A673 (cell line): Measurements from ENCODE around the gene RHOF. TPM values are rescaled to one million over a fixed set of nuclear protein-coding genes. Genes with fewer than 3 reads are reported as not detected.

Source experiments
- BruUV-seq: library from RNA; stranded (reverse); fragments of 400-500 nt; replicated peaks from 2 replicates; lab custom pipeline; 2021; lab: Mats Ljungman, UMichigan
- CTCF ChIA-PET: fragments of 300-600 bp; sonication (Branson Sonifier 250); formaldehyde crosslinking; loops from one replicate; lab custom pipeline; 2022; ENCODE audit warnings: antibody characterized with exemption; lab: Charles Lee
- POLR2A ChIA-PET: fragments of 300-600 bp; sonication (Branson Sonifier 250); formaldehyde crosslinking; loops from one replicate; lab custom pipeline; 2022; ENCODE audit warnings: antibody characterized with exemption; ENCODE audit not compliant: low non-redundant PET; lab: Charles Lee
- DNase-seq: peaks from one replicate; pipeline ENCODE4 v3.0.0-alpha.2; 2015; ENCODE audit warnings: low spot score
- H3K27ac ChIP-seq: fragments of 200-600 bp; sonication (generic); 2 replicates; pipeline ENCODE4 v1.5.1; 2016; ENCODE audit warnings: mixed run types, low read depth, mild to moderate bottlenecking, mixed read lengths, antibody characterized with exemption, low read length; ENCODE audit not compliant: poor library complexity, severe bottlenecking
- H3K27me3 ChIP-seq: fragments of 200-600 bp; sonication (generic); replicated peaks from 2 replicates; pipeline ENCODE4 v1.6.1; 2017; ENCODE audit warnings: mixed run types, low read depth, mild to moderate bottlenecking, mixed read lengths, antibody characterized with exemption, low read length; ENCODE audit not compliant: insufficient read depth, poor library complexity
- H3K36me3 ChIP-seq: fragments of 200-600 bp; sonication (generic); 2 replicates; pipeline ENCODE4 v1.6.1; 2016; ENCODE audit warnings: mixed run types, mild to moderate bottlenecking, mixed read lengths, antibody characterized with exemption, low read length; ENCODE audit not compliant: insufficient read depth, poor library complexity, severe bottlenecking
- H3K4me1 ChIP-seq: fragments of 200-600 bp; sonication (generic); 2 replicates; pipeline ENCODE4 v1.6.1; 2017; ENCODE audit warnings: mixed run types, mild to moderate bottlenecking, mixed read lengths, antibody characterized with exemption, low read length; ENCODE audit not compliant: insufficient read depth, poor library complexity, severe bottlenecking
- H3K4me3 ChIP-seq: fragments of 200-600 bp; sonication (generic); 2 replicates; pipeline ENCODE4 v1.5.1; 2016; ENCODE audit warnings: low read depth, mixed run types, mild to moderate bottlenecking, mixed read lengths, low read length; ENCODE audit not compliant: poor library complexity, severe bottlenecking
- H3K9me3 ChIP-seq: fragments of 200-600 bp; sonication (generic); 2 replicates; pipeline ENCODE4 v1.6.1; 2016; ENCODE audit warnings: mixed run types, low read depth, mild to moderate bottlenecking, mixed read lengths, antibody characterized with exemption, low read length; ENCODE audit not compliant: poor library complexity, severe bottlenecking
- CTCF ChIP-seq: fragments of 300-800, 200-600 bp; sonication (generic); conservative IDR thresholded peaks from 2 replicates; pipeline ENCODE4 v1.5.1; 2017; ENCODE audit warnings: low read depth, mild to moderate bottlenecking, antibody characterized with exemption, low read length, moderate library complexity, mixed read lengths
- EZH2 ChIP-seq: fragments of 200-600 bp; sonication (generic); IDR thresholded peaks from 2 replicates; pipeline ENCODE4 v1.6.1; 2017; ENCODE audit warnings: borderline replicate concordance, low read depth, mild to moderate bottlenecking, mixed read lengths, antibody characterized with exemption, low read length; ENCODE audit not compliant: poor library complexity, severe bottlenecking
- intact Hi-C: fragments of 100-400 bp; cut with micrococcal nuclease; formaldehyde crosslinking; loops from one replicate; pipeline ENCODE4 v1.10.0; 2022; ENCODE audit not compliant: unreplicated experiment
- total RNA-seq: library from RNA; stranded (reverse); gene quantifications from 2 replicates; pipeline ENCODE4 v1.2.3, GENCODE V29; 2021

The RHOF gene
- total RNA-seq, 1 experiment from 2014 or later: 21.1 TPM

GRCh38 chr12:121802485-121802842, 9.0 kb upstream of the RHOF start:
- POLR2A ChIA-PET: interaction anchor here (0.7 to 1.7 kb wide), 5 partner anchors 8 to 116 kb away, joined by 3 to 12 read pairs (median 3); partner anchors contain the start of gene RHOF
- Histone ChIP-seq H3K27ac (peak overlapping the region; percentile 100), H3K4me3 (peak overlapping the region; percentile 81), H3K9me3 (no peaks in the 10 kb centered on the region), H3K27me3 (no peaks in the 10 kb centered on the region), H3K4me1 (peaks cover 35% of the 10 kb centered on the region), H3K36me3 (peaks cover 18% of the 10 kb centered on the region)
- DNase-seq: no peak
- TF ChIP-seq CTCF (no peak), EZH2 (no peak)
- TSS peak; percentile 90 for BruUV-seq
- CTCF ChIA-PET: interaction anchor here (1.5 kb wide), 1 partner anchor 86 kb away, joined by 3 read pairs; the partner anchor contains the start of gene PSMD9
- intact Hi-C loops: no loop called here

- DNase-seq: peak; percentile 67
- TSS peak; percentile 71 for BruUV-seq
- no peak for TF ChIP-seq EZH2
- no peak for TF ChIP-seq CTCF
- H3K27ac ChIP-seq: peak overlapping the region; percentile 100
- no peaks in the 10 kb centered on the region for H3K9me3 ChIP-seq
- intact Hi-C loops: no loop called here
- CTCF ChIA-PET: interaction anchor here (1.5 kb wide), 1 partner anchor 87 kb away, joined by 3 read pairs; the partner anchor contains the start of gene PSMD9
- POLR2A ChIA-PET: interaction anchor here (1.7 kb wide), 1 partner anchor 7 kb away, joined by 12 read pairs; the partner anchor contains the start of gene RHOF
- H3K27me3 ChIP-seq: no peaks in the 10 kb centered on the region
- H3K4me3 ChIP-seq: peak overlapping the region; percentile 81
- H3K4me1 ChIP-seq: peaks cover 35% of the 10 kb centered on the region
- peaks cover 24% of the 10 kb centered on the region for H3K36me3 ChIP-seq
Measured at GRCh38 chr12:121801595-121802484, 8.4 kb upstream of the RHOF start.

- DNase-seq: peak; percentile 76
- no TSS peak for BruUV-seq
Measured at GRCh38 chr12:121800694-121801594, 7.5 kb upstream of the RHOF start.

More at GRCh38 chr12:121800694-121801594, 7.5 kb upstream of the RHOF start:
- Histone ChIP-seq H3K36me3 (peaks cover 24% of the 10 kb centered on the region), H3K9me3 (no peaks in the 10 kb centered on the region), H3K4me3 (peak overlapping the region; percentile 81), H3K4me1 (peaks cover 26% of the 10 kb centered on the region), H3K27ac (peak overlapping the region; percentile 100), H3K27me3 (no peaks in the 10 kb centered on the region)
- POLR2A ChIA-PET: interaction anchor here (0.7 kb wide), 1 partner anchor 69 kb away, joined by 4 read pairs; no protein-coding TSS in a partner anchor
- CTCF ChIA-PET: no interaction called here
- intact Hi-C loops: no loop called here
- TF ChIP-seq CTCF (no peak), EZH2 (no peak)
